Ectodermal cell (in vitro differentiated cells): ENCODE measurements around the gene MXRA5.
"Not testable (repeated sequence)": the region's sequence is repeated elsewhere in the genome, so short reads cannot be mapped to it uniquely, and the experiment has no call there.

ENCODE experiments used
- H3K27ac ChIP-seq: 2 replicates; pipeline ENCODE4 v1.7.0; 2013; ENCODE audit warnings: mild to moderate bottlenecking, low read depth, low read length; ENCODE audit not compliant: insufficient read depth, poor library complexity, severe bottlenecking
- H3K27me3 ChIP-seq: 2 replicates; pipeline ENCODE4 v1.7.0; 2013; ENCODE audit warnings: mild to moderate bottlenecking, low read length; ENCODE audit not compliant: insufficient read depth, control insufficient read depth, poor library complexity, severe bottlenecking
- H3K36me3 ChIP-seq: one replicate; pipeline ENCODE4 v1.7.0; 2013; ENCODE audit warnings: low read length; ENCODE audit not compliant: control insufficient read depth, insufficient read depth
- H3K4me1 ChIP-seq: one replicate; pipeline ENCODE4 v1.7.0; 2013; ENCODE audit warnings: low read length; ENCODE audit not compliant: control insufficient read depth, insufficient read depth
- H3K4me3 ChIP-seq: 2 replicates; pipeline ENCODE4 v1.7.0; 2013; ENCODE audit warnings: low read depth, low read length, control low read depth; ENCODE audit not compliant: insufficient read depth
- H3K9me3 ChIP-seq: 2 replicates; pipeline ENCODE4 v1.7.0; 2013; ENCODE audit warnings: mild to moderate bottlenecking, low read length, moderate library complexity; ENCODE audit not compliant: control insufficient read depth
- WGBS, 2 experiments: methylation state at CpG; one replicate each; pipeline ENCODE4 v1.1.7; 2013; ENCODE audit warnings: missing lambda C conversion rate in 2 of 2; 5-methylcytosine and 5-hydroxymethylcytosine counted together

MXRA5 gene

GRCh38 chrX:3343569-3343968 is 2.9 kb downstream of the MXRA5 start:
- H3K27me3 ChIP-seq = peaks cover 47% of the 10 kb centered on the region
- 28 to 29% methylated on average over 24 of the region's 24 CpGs for WGBS, 2 experiments
- not testable (repeated sequence) for H3K4me3 ChIP-seq, H3K4me1 ChIP-seq, H3K27ac ChIP-seq, H3K9me3 ChIP-seq, H3K36me3 ChIP-seq

GRCh38 chrX:3340016-3340415 is 6.4 kb downstream of the MXRA5 start:
- Histone ChIP-seq H3K36me3 (no peaks in the 10 kb centered on the region), H3K27me3 (peaks cover 24% of the 10 kb centered on the region), H3K4me1 (no peaks in the 10 kb centered on the region), H3K9me3 (no peaks in the 10 kb centered on the region), H3K27ac (no peak overlapping the region), H3K4me3 (no peak overlapping the region)
- 88 to 100% methylated on average over 1 of the region's 1 CpG for WGBS, 2 experiments

GRCh38 chrX:3326681-3327080 is 19.8 kb downstream of the MXRA5 start:
- H3K36me3 ChIP-seq = no peaks in the 10 kb centered on the region
- 85 to 91% methylated on average over 7 of the region's 7 CpGs for WGBS, 2 experiments
- no peak overlapping the region for H3K4me3 ChIP-seq
- no peak overlapping the region for H3K27ac ChIP-seq
- H3K27me3 ChIP-seq = no peaks in the 10 kb centered on the region
- H3K9me3 ChIP-seq = no peaks in the 10 kb centered on the region
- no peaks in the 10 kb centered on the region for H3K4me1 ChIP-seq

GRCh38 chrX:3320471-3321046 is 25.9 kb downstream of the MXRA5 start:
- no peak overlapping the region for H3K27ac ChIP-seq
- H3K4me1 ChIP-seq = no peaks in the 10 kb centered on the region
- WGBS, 2 experiments = 93 to 94% methylated on average over 7 of the region's 7 CpGs
- H3K4me3 ChIP-seq = no peak overlapping the region
- no peaks in the 10 kb centered on the region for H3K9me3 ChIP-seq
- no peaks in the 10 kb centered on the region for H3K27me3 ChIP-seq
- H3K36me3 ChIP-seq = no peaks in the 10 kb centered on the region

- 95 to 96% methylated on average over 47 of the region's 47 CpGs for WGBS, 2 experiments
Observed at GRCh38 chrX:3317191-3317718, 29.2 kb downstream of the MXRA5 start.

GRCh38 chrX:3312109-3312508 is 34.3 kb downstream of the MXRA5 start:
- 89 to 90% methylated on average over 1 of the region's 2 CpGs for WGBS, 2 experiments

More at GRCh38 chrX:3317191-3317718, 29.2 kb downstream of the MXRA5 start:
- H3K9me3 ChIP-seq = no peaks in the 10 kb centered on the region
- no peaks in the 10 kb centered on the region for H3K36me3 ChIP-seq
- no peak overlapping the region for H3K4me3 ChIP-seq
- H3K27ac ChIP-seq = no peak overlapping the region
- no peaks in the 10 kb centered on the region for H3K4me1 ChIP-seq
- no peaks in the 10 kb centered on the region for H3K27me3 ChIP-seq

GRCh38 chrX:3307881-3308280 is 38.6 kb downstream of the MXRA5 start:
- H3K4me1 ChIP-seq = no peaks in the 10 kb centered on the region
- H3K27ac ChIP-seq = no peak overlapping the region
- no peak overlapping the region for H3K4me3 ChIP-seq
- no peaks in the 10 kb centered on the region for H3K9me3 ChIP-seq
- WGBS, 2 experiments = 78 to 85% methylated on average over 1 of the region's 1 CpG
- no peaks in the 10 kb centered on the region for H3K36me3 ChIP-seq
- no peaks in the 10 kb centered on the region for H3K27me3 ChIP-seq

More at GRCh38 chrX:3312109-3312508, 34.3 kb downstream of the MXRA5 start:
- Histone ChIP-seq H3K36me3 (no peaks in the 10 kb centered on the region), H3K9me3 (no peaks in the 10 kb centered on the region), H3K4me1 (no peaks in the 10 kb centered on the region), H3K27ac (no peak overlapping the region), H3K4me3 (no peak overlapping the region), H3K27me3 (no peaks in the 10 kb centered on the region)

GRCh38 chrX:3299636-3300035 is 46.8 kb downstream of the MXRA5 start:
- no peak overlapping the region for H3K27ac ChIP-seq
- no peak overlapping the region for H3K4me3 ChIP-seq
- WGBS, 2 experiments = 100% methylated on average over 1 of the region's 1 CpG; no CpG with 5 or more reads in 1 of the 2 experiments
- no peaks in the 10 kb centered on the region for H3K27me3 ChIP-seq
- no peaks in the 10 kb centered on the region for H3K4me1 ChIP-seq
- no peaks in the 10 kb centered on the region for H3K36me3 ChIP-seq
- H3K9me3 ChIP-seq = no peaks in the 10 kb centered on the region

- Histone ChIP-seq H3K27me3 (no peaks in the 10 kb centered on the region), H3K27ac (no peak overlapping the region), H3K4me3 (no peak overlapping the region), H3K4me1 (no peaks in the 10 kb centered on the region), H3K36me3 (no peaks in the 10 kb centered on the region), H3K9me3 (no peaks in the 10 kb centered on the region)
- 72 to 86% methylated on average over 5 of the region's 5 CpGs for WGBS, 2 experiments
Observed at GRCh38 chrX:3295731-3296130, 50.7 kb downstream of the MXRA5 start.

GRCh38 chrX:3293251-3293650 is 53.2 kb downstream of the MXRA5 start:
- H3K27ac ChIP-seq = no peak overlapping the region
- H3K36me3 ChIP-seq = no peaks in the 10 kb centered on the region
- H3K4me3 ChIP-seq = no peak overlapping the region
- no peaks in the 10 kb centered on the region for H3K27me3 ChIP-seq
- 75 to 80% methylated on average over 2 of the region's 2 CpGs for WGBS, 2 experiments
- no peaks in the 10 kb centered on the region for H3K9me3 ChIP-seq
- no peaks in the 10 kb centered on the region for H3K4me1 ChIP-seq
